Astrocyte (in vitro differentiated cells and primary cell): ENCODE results near the gene ASF1B. TPM values are rescaled to one million over a fixed set of nuclear protein-coding genes. Genes with fewer than 3 reads are reported as not detected.

Experiments
- DNase-seq: peaks from one replicate; pipeline ENCODE4 v3.0.0-alpha.2; 2010; ENCODE audit warnings: low read depth
- FAIRE-seq: peaks from 2 replicates; lab custom pipeline; 2011; peaks lifted over from hg19 to GRCh38; lab: Jason Lieb, UNC
- H2AFZ ChIP-seq: 2 replicates; pipeline ENCODE4 v1.6.0; 2012; ENCODE audit warnings: low read depth, low read length, inconsistent platforms
- H3K27ac ChIP-seq: 2 replicates; pipeline ENCODE4 v1.5.1; 2011; ENCODE audit warnings: low read depth, low read length, inconsistent platforms
- H3K27me3 ChIP-seq: 2 replicates; pipeline ENCODE4 v1.6.0; 2011; ENCODE audit warnings: low read length, inconsistent platforms; ENCODE audit not compliant: insufficient read depth
- H3K36me3 ChIP-seq: 2 replicates; pipeline ENCODE4 v1.5.1; 2011; ENCODE audit warnings: low read length, inconsistent platforms; ENCODE audit not compliant: insufficient read depth
- H3K4me1 ChIP-seq: 2 replicates; pipeline ENCODE4 v1.5.1; 2011; ENCODE audit warnings: low read length, inconsistent platforms; ENCODE audit not compliant: insufficient read depth
- H3K4me2 ChIP-seq: 2 replicates; pipeline ENCODE4 v1.6.0; 2012; ENCODE audit warnings: low read length, inconsistent platforms
- H3K4me3 ChIP-seq: 2 replicates; pipeline ENCODE4 v1.5.1; 2011; ENCODE audit warnings: low read depth, mild to moderate bottlenecking, low read length, inconsistent platforms; ENCODE audit not compliant: insufficient read depth
- H3K79me2 ChIP-seq: 2 replicates; pipeline ENCODE4 v1.6.0; 2012; ENCODE audit warnings: mild to moderate bottlenecking, low read length, inconsistent platforms; ENCODE audit not compliant: insufficient read depth
- H3K9ac ChIP-seq: 2 replicates; pipeline ENCODE4 v1.6.0; 2012; ENCODE audit warnings: mild to moderate bottlenecking, low read length, inconsistent platforms
- H3K9me3 ChIP-seq: 2 replicates; pipeline ENCODE4 v1.5.1; 2012; ENCODE audit warnings: low read depth, mild to moderate bottlenecking, low read length, inconsistent platforms; ENCODE audit not compliant: insufficient read depth
- H4K20me1 ChIP-seq: 2 replicates; pipeline ENCODE4 v1.6.0; 2012; ENCODE audit warnings: low read length, inconsistent platforms; ENCODE audit not compliant: insufficient read depth
- H3K27ac Mint-ChIP-seq: one replicate; pipeline ENCODE4 v1.8.0; 2021; ENCODE audit warnings: mild to moderate bottlenecking, mixed read lengths; ENCODE audit not compliant: unreplicated experiment
- H3K27me3 Mint-ChIP-seq: one replicate; pipeline ENCODE4 v1.8.0; 2021; ENCODE audit warnings: low read depth, mixed read lengths; ENCODE audit not compliant: unreplicated experiment
- H3K36me3 Mint-ChIP-seq: one replicate; pipeline ENCODE4 v1.8.0; 2021; ENCODE audit warnings: low read depth, mixed read lengths; ENCODE audit not compliant: unreplicated experiment
- H3K4me1 Mint-ChIP-seq: one replicate; pipeline ENCODE4 v1.8.0; 2021; ENCODE audit warnings: low read depth, mixed read lengths; ENCODE audit not compliant: unreplicated experiment
- H3K4me3 Mint-ChIP-seq: one replicate; pipeline ENCODE4 v1.8.0; 2021; ENCODE audit warnings: mild to moderate bottlenecking, moderate library complexity, mixed read lengths; ENCODE audit not compliant: unreplicated experiment
- H3K9me3 Mint-ChIP-seq: one replicate; pipeline ENCODE4 v1.8.0; 2021; ENCODE audit warnings: mild to moderate bottlenecking, mixed read lengths; ENCODE audit not compliant: unreplicated experiment
- EZH2 ChIP-seq: IDR thresholded peaks from 2 replicates; pipeline ENCODE4 v1.6.1; 2012; ENCODE audit warnings: mild to moderate bottlenecking, low read length, inconsistent platforms; ENCODE audit not compliant: insufficient read depth
- total RNA-seq: library from RNA; stranded (reverse); gene quantifications from 2 replicates; pipeline ENCODE4 v1.2.1, GENCODE V29; 2021
- TF ChIP-seq, protein P1 (sequence below): IDR thresholded peaks from 2 replicates; pipeline ENCODE4 v1.5.1; 2011; ENCODE audit warnings: low read depth, mild to moderate bottlenecking, inconsistent platforms, low read length, moderate library complexity; ENCODE audit not compliant: insufficient read depth

ASF1B gene
- total RNA-seq, 1 donor from 2014 or later = 1.9 TPM

DNA sequence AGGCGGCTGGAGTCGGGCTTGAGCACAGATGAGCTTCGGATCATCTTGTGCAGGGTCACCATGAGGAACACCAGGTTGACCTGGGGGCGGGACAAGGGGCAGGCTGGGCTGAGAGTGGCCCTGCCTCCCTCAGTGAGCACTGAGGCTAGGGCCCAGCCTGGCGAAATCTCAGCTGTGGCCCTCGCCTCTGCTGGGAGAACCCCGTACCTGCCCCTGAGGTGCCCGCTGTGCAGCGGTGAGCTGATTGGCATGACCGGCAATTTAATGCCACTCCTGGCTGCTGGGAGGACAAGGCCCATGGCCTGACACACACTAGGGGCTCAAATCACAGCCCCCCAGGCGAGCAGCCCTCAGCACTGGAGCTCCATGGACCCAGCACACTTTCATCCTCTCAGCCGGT, 19.7 kb upstream of the ASF1B start:
- no peak overlapping the region for H3K4me3 ChIP-seq
- no peaks in the 10 kb centered on the region for H3K27me3 ChIP-seq
- H3K4me1 ChIP-seq = no peaks in the 10 kb centered on the region
- TF ChIP-seq, protein P1, sequence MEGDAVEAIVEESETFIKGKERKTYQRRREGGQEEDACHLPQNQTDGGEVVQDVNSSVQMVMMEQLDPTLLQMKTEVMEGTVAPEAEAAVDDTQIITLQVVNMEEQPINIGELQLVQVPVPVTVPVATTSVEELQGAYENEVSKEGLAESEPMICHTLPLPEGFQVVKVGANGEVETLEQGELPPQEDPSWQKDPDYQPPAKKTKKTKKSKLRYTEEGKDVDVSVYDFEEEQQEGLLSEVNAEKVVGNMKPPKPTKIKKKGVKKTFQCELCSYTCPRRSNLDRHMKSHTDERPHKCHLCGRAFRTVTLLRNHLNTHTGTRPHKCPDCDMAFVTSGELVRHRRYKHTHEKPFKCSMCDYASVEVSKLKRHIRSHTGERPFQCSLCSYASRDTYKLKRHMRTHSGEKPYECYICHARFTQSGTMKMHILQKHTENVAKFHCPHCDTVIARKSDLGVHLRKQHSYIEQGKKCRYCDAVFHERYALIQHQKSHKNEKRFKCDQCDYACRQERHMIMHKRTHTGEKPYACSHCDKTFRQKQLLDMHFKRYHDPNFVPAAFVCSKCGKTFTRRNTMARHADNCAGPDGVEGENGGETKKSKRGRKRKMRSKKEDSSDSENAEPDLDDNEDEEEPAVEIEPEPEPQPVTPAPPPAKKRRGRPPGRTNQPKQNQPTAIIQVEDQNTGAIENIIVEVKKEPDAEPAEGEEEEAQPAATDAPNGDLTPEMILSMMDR = no peak
- TF ChIP-seq EZH2 = no peak
- peaks cover 9% of the 10 kb centered on the region for H4K20me1 ChIP-seq
- DNase-seq (no peak), FAIRE-seq (no peak)
- Mint-ChIP-seq H3K4me3 (no peak overlapping the region), H3K27me3 (no peaks in the 10 kb centered on the region), H3K4me1 (no peaks in the 10 kb centered on the region), H3K9me3 (no peaks in the 10 kb centered on the region), H3K36me3 (peaks cover 17% of the 10 kb centered on the region), H3K27ac (no peak overlapping the region)
- no peaks in the 10 kb centered on the region for H3K79me2 ChIP-seq
- H3K36me3 ChIP-seq = no peaks in the 10 kb centered on the region
- no peak overlapping the region for H3K9ac ChIP-seq
- H3K9me3 ChIP-seq = no peaks in the 10 kb centered on the region
- no peak overlapping the region for H3K4me2 ChIP-seq
- H3K27ac ChIP-seq = no peak overlapping the region
- H2AFZ ChIP-seq = no peak overlapping the region

GRCh38 chr19:14155371-14155770, 19.0 kb upstream of the ASF1B start:
- peaks cover 10% of the 10 kb centered on the region for H4K20me1 ChIP-seq
- H2AFZ ChIP-seq = no peak overlapping the region
- no peak for DNase-seq
- no peak overlapping the region for H3K27ac ChIP-seq
- peaks cover 17% of the 10 kb centered on the region for H3K36me3 Mint-ChIP-seq
- no peak for TF ChIP-seq EZH2
- TF ChIP-seq, protein P1 = no peak
- no peaks in the 10 kb centered on the region for H3K9me3 ChIP-seq
- H3K4me2 ChIP-seq = no peak overlapping the region
- no peaks in the 10 kb centered on the region for H3K27me3 ChIP-seq
- no peak overlapping the region for H3K4me3 Mint-ChIP-seq
- no peak overlapping the region for H3K27ac Mint-ChIP-seq
- no peaks in the 10 kb centered on the region for H3K4me1 ChIP-seq
- no peaks in the 10 kb centered on the region for H3K27me3 Mint-ChIP-seq
- FAIRE-seq = no peak
- H3K4me3 ChIP-seq = no peak overlapping the region
- no peaks in the 10 kb centered on the region for H3K9me3 Mint-ChIP-seq
- no peaks in the 10 kb centered on the region for H3K36me3 ChIP-seq
- no peaks in the 10 kb centered on the region for H3K4me1 Mint-ChIP-seq
- H3K79me2 ChIP-seq = no peaks in the 10 kb centered on the region
- H3K9ac ChIP-seq = no peak overlapping the region

DNA sequence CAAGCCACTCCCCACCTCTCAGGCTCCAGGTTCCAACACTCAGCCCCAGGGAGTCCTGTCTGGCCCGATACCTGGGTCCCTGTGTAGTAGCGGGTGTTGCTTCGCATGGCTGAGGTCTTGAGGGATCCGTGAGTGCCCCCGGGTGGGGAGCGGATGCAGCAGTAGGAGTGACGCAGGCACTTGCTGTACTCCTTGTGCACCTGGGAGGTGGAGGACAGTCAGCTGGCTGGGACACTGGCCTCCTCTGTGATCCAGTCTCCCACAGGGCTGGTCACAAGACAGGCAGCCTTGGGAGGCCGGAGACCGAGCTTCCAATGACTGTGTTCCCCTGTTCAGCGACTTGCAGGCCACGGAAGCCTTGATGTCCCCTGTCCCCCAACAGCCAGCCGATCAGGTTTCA, 16.3 kb upstream of the ASF1B start:
- DNase-seq (no peak), FAIRE-seq (no peak)
- H3K4me1 Mint-ChIP-seq = peaks cover 4% of the 10 kb centered on the region
- Histone ChIP-seq H3K4me2 (no peak overlapping the region), H3K27ac (no peak overlapping the region), H3K27me3 (no peaks in the 10 kb centered on the region), H3K9me3 (no peaks in the 10 kb centered on the region), H3K9ac (no peak overlapping the region), H4K20me1 (peaks cover 22% of the 10 kb centered on the region), H3K36me3 (no peaks in the 10 kb centered on the region), H3K79me2 (peaks cover 5% of the 10 kb centered on the region), H3K4me3 (no peak overlapping the region), H3K4me1 (peaks cover 10% of the 10 kb centered on the region), H2AFZ (no peak overlapping the region)
- no peaks in the 10 kb centered on the region for H3K27me3 Mint-ChIP-seq
- no peak overlapping the region for H3K27ac Mint-ChIP-seq
- H3K36me3 Mint-ChIP-seq = peaks cover 6% of the 10 kb centered on the region
- H3K9me3 Mint-ChIP-seq = no peaks in the 10 kb centered on the region
- TF ChIP-seq, protein P1 = no peak
- TF ChIP-seq EZH2 = no peak
- no peak overlapping the region for H3K4me3 Mint-ChIP-seq
